SK-N-SH (cell line): Measurements from ENCODE around the gene CDC25A.

Experiments
- EZH2phosphoT487 ChIP-seq: fragments of 200-600 bp; sonication (generic); IDR thresholded peaks from 2 replicates; pipeline ENCODE4 v1.6.1; 2017; ENCODE audit warnings: low read depth, mixed run types, mild to moderate bottlenecking, antibody characterized with exemption, moderate library complexity, borderline replicate concordance
- FOXM1 ChIP-seq: IDR thresholded peaks from 2 replicates; pipeline ENCODE4 v1.4.0; 2012; ENCODE audit warnings: low read depth, mild to moderate bottlenecking
- JUND ChIP-seq: IDR thresholded peaks from 2 replicates; pipeline ENCODE4 v1.4.0; 2012
- POLR2AphosphoS5 ChIP-seq: IDR thresholded peaks from 2 replicates; pipeline ENCODE4 v1.6.1; 2012; ENCODE audit warnings: low read depth, low read length
- RAD21 ChIP-seq: IDR thresholded peaks from 2 replicates; pipeline ENCODE4 v1.6.1; 2012; ENCODE audit warnings: mild to moderate bottlenecking, low read length
- SMC3 ChIP-seq: IDR thresholded peaks from 2 replicates; pipeline ENCODE4 v1.6.1; 2012; ENCODE audit warnings: low read depth, low read length, improper control_type of control experiment
- TCF12 ChIP-seq: IDR thresholded peaks from 2 replicates; pipeline ENCODE4 v1.4.0; 2012
- TEAD4 ChIP-seq: IDR thresholded peaks from 2 replicates; pipeline ENCODE4 v1.4.0; 2012; ENCODE audit warnings: mild to moderate bottlenecking, borderline replicate concordance; ENCODE audit not compliant: insufficient read depth
- TF ChIP-seq, protein P1 (sequence below): fragments of 200-600 bp; sonication (generic); IDR thresholded peaks from 2 replicates; pipeline ENCODE4 v1.6.1; 2017; ENCODE audit warnings: antibody characterized with exemption, mild to moderate bottlenecking, moderate library complexity
- TF ChIP-seq, protein P2 (sequence below): IDR thresholded peaks from 2 replicates; pipeline ENCODE4 v1.4.0; 2012; ENCODE audit warnings: low read depth, borderline replicate concordance
- TF ChIP-seq, protein P3 (sequence below): IDR thresholded peaks from 2 replicates; pipeline ENCODE4 v1.6.1; 2012; ENCODE audit warnings: mild to moderate bottlenecking, low read depth, low read length, moderate library complexity
- TF ChIP-seq, protein P4 (sequence below): IDR thresholded peaks from 2 replicates; pipeline ENCODE4 v1.4.0; 2012; ENCODE audit warnings: low read depth

DNA sequence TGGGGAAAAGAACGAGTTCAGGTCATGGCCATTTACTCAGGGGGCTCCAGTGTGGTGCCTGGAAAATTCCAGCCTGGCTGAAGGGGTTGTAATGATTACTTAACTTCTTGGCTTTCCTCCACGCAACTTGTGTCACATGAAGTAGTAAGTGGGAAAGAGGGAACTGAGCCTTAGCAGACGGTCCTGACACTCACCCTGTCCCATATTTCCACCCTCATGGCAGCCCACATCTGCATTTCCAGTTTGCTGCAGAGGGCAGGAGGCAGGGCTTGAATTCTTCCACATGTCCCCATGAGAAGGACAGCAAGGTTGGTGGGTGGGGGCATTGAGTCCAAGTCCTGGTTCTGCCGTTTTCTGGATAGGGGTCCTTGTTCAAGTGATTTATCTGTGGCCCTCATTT, 27.2 kb upstream of the CDC25A start:
- TF ChIP-seq, protein P1, sequence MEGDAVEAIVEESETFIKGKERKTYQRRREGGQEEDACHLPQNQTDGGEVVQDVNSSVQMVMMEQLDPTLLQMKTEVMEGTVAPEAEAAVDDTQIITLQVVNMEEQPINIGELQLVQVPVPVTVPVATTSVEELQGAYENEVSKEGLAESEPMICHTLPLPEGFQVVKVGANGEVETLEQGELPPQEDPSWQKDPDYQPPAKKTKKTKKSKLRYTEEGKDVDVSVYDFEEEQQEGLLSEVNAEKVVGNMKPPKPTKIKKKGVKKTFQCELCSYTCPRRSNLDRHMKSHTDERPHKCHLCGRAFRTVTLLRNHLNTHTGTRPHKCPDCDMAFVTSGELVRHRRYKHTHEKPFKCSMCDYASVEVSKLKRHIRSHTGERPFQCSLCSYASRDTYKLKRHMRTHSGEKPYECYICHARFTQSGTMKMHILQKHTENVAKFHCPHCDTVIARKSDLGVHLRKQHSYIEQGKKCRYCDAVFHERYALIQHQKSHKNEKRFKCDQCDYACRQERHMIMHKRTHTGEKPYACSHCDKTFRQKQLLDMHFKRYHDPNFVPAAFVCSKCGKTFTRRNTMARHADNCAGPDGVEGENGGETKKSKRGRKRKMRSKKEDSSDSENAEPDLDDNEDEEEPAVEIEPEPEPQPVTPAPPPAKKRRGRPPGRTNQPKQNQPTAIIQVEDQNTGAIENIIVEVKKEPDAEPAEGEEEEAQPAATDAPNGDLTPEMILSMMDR = no peak
- TF ChIP-seq, protein P2, sequence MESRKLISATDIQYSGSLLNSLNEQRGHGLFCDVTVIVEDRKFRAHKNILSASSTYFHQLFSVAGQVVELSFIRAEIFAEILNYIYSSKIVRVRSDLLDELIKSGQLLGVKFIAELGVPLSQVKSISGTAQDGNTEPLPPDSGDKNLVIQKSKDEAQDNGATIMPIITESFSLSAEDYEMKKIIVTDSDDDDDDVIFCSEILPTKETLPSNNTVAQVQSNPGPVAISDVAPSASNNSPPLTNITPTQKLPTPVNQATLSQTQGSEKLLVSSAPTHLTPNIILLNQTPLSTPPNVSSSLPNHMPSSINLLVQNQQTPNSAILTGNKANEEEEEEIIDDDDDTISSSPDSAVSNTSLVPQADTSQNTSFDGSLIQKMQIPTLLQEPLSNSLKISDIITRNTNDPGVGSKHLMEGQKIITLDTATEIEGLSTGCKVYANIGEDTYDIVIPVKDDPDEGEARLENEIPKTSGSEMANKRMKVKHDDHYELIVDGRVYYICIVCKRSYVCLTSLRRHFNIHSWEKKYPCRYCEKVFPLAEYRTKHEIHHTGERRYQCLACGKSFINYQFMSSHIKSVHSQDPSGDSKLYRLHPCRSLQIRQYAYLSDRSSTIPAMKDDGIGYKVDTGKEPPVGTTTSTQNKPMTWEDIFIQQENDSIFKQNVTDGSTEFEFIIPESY = no peak
- TF ChIP-seq EZH2phosphoT487 = no peak
- TF ChIP-seq, protein P3, sequence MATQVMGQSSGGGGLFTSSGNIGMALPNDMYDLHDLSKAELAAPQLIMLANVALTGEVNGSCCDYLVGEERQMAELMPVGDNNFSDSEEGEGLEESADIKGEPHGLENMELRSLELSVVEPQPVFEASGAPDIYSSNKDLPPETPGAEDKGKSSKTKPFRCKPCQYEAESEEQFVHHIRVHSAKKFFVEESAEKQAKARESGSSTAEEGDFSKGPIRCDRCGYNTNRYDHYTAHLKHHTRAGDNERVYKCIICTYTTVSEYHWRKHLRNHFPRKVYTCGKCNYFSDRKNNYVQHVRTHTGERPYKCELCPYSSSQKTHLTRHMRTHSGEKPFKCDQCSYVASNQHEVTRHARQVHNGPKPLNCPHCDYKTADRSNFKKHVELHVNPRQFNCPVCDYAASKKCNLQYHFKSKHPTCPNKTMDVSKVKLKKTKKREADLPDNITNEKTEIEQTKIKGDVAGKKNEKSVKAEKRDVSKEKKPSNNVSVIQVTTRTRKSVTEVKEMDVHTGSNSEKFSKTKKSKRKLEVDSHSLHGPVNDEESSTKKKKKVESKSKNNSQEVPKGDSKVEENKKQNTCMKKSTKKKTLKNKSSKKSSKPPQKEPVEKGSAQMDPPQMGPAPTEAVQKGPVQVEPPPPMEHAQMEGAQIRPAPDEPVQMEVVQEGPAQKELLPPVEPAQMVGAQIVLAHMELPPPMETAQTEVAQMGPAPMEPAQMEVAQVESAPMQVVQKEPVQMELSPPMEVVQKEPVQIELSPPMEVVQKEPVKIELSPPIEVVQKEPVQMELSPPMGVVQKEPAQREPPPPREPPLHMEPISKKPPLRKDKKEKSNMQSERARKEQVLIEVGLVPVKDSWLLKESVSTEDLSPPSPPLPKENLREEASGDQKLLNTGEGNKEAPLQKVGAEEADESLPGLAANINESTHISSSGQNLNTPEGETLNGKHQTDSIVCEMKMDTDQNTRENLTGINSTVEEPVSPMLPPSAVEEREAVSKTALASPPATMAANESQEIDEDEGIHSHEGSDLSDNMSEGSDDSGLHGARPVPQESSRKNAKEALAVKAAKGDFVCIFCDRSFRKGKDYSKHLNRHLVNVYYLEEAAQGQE = no peak
- TF ChIP-seq SMC3 = no peak
- no peak for TF ChIP-seq POLR2AphosphoS5
- TF ChIP-seq, protein P4, sequence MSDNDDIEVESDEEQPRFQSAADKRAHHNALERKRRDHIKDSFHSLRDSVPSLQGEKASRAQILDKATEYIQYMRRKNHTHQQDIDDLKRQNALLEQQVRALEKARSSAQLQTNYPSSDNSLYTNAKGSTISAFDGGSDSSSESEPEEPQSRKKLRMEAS = no peak
- no peak for TF ChIP-seq RAD21
- no peak for TF ChIP-seq JUND
- no peak for TF ChIP-seq FOXM1
- TF ChIP-seq TCF12 = no peak
- no peak for TF ChIP-seq TEAD4
